Inflammatory macrophage treated with lipopolysaccharide for 4 hours (primary cell): Measurements from ENCODE around the gene HOXC5.

Experiments used
- DNase-seq: peaks from one replicate; pipeline ENCODE4 v3.0.0-alpha.2; 2020

HOXC5 gene

DNA sequence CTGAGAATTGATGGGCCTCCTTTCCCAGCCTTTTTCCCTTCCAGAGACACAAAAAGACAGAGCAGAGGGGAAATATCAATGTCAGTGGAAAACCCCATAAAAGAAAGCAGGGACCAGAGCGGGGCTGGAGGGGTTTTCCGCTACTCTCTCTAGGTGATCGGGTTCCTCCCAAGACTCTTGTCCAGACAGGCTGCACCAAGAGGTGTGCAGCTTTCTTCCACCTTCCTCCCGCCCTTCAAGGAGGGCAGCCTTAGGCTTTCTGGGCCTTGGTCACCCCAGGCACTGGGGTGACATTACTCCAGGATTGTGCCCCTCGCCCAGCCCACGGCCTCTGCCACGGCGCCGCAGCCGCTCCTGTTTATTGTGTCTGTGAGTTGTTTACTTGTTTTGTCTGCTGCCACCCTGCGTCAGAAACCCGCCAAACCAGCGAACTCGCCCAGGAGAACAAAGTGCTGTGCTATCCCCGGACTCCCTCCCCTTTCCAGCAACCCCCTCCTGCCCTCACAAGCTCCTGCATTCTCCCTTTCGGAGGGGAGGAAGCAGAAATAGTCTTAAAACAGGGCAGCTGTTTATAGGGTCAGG lies 11.3 kb upstream of the HOXC5 start:
- no peak for DNase-seq

GRCh38 chr12:54022960-54023884 lies 9.6 kb upstream of the HOXC5 start:
- no peak for DNase-seq

GRCh38 chr12:54024127-54024526 lies 8.7 kb upstream of the HOXC5 start:
- DNase-seq, result no peak

DNA sequence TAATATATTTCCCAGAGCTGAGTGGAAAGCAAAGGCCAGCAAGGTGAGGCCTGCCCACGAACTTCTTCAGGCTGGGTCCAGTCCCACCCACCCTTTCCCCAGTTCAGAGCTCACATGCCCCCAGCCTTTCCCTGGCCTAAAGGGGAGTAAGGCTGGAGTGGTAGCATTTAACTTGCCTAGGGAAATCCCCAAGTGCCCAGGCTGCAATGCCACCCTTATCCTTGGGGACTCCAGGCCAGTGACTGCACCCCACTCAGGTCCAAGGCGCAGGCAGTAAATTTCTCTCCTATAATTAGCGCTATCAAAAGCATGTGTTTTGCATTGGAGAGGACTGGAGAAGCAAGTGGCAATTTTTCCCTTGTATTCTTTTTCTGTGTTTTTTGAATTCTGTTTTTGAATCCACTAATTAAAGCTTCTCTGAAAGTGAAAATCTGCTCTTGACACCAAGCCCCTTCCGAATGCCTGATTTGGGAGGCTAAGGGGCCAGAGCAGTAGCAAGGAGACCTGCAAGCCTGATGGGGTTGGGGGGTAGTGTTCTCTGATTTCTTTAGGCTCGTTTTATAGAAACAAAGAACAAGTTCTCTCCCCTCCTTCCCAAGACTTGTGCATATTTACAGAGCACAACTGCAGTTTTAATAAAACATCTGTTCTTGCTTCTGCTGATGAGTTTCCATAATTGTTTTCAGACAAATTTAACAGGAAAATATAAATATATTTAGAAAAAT lies 8.1 kb upstream of the HOXC5 start:
- DNase-seq, result no peak

GRCh38 chr12:54025499-54026405 lies 7.1 kb upstream of the HOXC5 start:
- DNase-seq, result no peak

GRCh38 chr12:54026640-54027441 lies 6.0 kb upstream of the HOXC5 start:
- DNase-seq, result no peak

DNA sequence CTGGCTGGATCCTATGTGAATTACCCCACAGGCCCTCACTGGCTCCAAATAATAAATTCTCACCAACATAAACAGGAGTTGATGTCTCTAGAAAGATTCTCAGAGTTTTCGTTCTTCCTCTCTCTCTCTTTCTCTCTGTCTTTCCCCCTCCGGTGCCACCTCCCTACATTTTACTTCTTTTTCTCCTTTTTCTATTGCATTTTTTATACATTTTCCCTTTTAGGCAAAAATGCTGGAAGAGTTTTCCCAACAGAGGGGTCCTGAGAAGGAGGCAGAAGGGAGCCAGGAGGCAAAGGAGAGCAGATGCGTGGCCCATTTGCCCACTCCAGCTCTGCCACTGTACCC lies 5.4 kb upstream of the HOXC5 start:
- no peak for DNase-seq

GRCh38 chr12:54028314-54029201 lies 4.3 kb upstream of the HOXC5 start, which contains the start of gene HOXC6:
Gene HOXC6 (plus strand): TSS chr12:54028440. CDS start chr12:54028522, 82 bp downstream.
- DNase-seq, result no peak

DNA sequence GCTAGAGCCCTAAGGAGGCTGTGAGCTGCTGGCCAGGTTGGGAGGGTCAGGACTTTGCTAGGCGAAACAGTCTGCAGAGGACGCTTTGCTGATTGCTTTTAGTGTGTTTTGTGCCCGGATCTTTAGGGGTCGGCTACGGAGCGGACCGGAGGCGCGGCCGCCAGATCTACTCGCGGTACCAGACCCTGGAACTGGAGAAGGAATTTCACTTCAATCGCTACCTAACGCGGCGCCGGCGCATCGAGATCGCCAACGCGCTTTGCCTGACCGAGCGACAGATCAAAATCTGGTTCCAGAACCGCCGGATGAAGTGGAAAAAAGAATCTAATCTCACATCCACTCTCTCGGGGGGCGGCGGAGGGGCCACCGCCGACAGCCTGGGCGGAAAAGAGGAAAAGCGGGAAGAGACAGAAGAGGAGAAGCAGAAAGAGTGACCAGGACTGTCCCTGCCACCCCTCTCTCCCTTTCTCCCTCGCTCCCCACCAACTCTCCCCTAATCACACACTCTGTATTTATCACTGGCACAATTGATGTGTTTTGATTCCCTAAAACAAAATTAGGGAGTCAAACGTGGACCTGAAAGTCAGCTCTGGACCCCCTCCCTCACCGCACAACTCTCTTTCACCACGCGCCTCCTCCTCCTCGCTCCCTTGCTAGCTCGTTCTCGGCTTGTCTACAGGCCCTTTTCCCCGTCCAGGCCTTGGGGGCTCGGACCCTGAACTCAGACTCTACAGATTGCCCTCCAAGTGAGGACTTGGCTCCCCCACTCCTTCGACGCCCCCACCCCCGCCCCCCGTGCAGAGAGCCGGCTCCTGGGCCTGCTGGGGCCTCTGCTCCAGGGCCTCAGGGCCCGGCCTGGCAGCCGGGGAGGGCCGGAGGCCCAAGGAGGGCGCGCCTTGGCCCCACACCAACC lies 3.1 kb upstream of the HOXC5 start:
- no peak for DNase-seq

DNA sequence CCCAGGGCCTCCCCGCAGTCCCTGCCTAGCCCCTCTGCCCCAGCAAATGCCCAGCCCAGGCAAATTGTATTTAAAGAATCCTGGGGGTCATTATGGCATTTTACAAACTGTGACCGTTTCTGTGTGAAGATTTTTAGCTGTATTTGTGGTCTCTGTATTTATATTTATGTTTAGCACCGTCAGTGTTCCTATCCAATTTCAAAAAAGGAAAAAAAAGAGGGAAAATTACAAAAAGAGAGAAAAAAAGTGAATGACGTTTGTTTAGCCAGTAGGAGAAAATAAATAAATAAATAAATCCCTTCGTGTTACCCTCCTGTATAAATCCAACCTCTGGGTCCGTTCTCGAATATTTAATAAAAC lies 2.4 kb upstream of the HOXC5 start:
- no peak for DNase-seq

- DNase-seq, result no peak
Measured at GRCh38 chr12:54030889-54031471, 1.9 kb upstream of the HOXC5 start.

- no peak for DNase-seq
Measured at GRCh38 chr12:54031480-54031879, 1.4 kb upstream of the HOXC5 start.

DNA sequence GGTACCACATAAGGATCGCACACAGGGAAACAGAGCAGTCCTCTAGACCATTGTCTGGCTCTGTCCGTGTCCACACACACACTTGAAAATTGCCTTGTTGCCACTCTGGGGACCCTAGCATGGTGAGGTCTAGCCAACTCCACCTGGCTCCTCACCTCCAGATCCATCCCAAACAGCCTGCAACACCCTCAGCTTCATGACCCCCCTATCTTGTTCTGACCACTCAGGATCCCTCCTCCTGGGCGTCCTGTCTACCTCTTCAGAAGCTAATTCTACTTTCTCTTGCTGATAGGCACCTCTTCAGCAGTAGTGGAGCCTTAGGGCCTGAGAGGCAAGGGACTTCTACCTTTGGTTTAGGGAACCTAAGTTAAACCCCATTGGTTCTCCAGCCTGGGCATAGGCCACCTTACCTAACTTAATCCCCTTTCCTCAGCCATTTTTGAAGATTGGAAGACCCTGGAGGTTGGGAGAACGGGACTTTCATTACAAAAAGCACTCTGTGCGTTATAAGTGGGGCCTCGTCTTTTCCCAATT lies 697 bp upstream of the HOXC5 start:
- no peak for DNase-seq

GRCh38 chr12:54033106-54033979 lies 493 bp downstream of the HOXC5 start:
- no peak for DNase-seq

DNA sequence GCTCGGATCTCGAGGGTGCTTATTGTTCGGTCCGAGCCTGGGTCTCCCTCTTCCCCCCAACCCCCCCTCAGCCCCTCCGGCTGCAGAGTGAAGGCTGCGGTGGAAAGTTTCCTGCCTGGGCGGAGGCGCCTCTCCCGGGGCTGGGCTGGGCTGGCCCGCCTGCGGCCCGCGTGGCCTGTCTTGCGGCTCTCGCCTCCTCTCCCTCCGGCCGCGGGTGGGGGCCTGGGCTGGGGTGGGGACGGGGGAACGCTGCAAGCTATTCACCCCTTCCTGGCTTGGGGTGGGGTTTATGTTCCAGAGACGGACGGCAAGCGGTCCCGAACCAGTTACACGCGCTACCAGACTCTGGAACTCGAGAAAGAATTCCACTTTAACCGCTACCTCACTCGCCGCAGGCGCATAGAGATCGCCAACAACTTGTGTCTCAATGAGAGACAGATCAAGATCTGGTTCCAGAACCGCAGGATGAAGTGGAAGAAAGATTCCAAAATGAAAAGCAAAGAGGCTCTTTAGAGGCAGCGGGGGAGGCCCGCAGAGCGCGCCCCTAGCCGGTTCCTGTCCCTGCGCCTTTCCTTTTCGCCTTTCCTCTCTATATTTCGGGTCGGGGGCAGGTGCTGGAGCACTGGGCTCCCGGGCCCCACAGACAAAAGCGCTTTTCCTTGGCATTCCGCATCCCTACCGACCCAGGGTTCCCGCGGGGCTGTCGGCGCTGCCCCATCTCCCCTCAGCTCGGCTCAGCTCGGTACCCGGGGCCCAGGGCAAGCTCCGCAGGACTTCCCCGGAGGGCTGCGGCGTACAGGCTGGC lies 1.3 kb downstream of the HOXC5 start:
- DNase-seq, result no peak

- no peak for DNase-seq
Measured at GRCh38 chr12:54034785-54035310, 2.0 kb downstream of the HOXC5 start.
